NCI-H1092 (cell line): ENCODE measurements around the gene DIPK1B.

Experiments used
- DNase-seq: peaks from one replicate; lab custom pipeline; 2025; lab: John Stamatoyannopoulos, UW

DIPK1B gene

DNA sequence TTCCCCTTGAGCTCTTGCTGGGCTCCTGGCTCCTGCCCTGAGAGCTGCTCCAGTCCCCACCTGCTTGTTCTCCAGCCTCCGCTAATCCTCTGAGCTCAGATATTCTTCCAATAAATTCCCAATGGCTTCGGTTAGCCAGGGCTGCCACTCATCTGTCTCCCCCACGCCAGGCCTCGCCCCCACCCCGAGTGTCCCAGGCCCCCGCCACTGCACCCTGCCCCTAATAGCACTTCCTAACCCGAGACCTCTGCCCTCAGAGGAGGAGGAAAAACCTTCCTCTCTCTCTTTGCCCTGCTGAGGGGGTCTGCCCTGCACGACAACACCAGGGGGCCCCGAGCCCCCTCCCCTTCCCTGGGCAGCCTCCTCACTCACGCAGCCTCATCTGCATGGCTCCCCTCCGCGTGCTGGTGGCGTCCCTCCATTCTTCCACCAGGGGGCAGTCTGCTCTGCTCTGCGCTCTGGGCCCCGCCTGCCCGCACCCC, 57.4 kb downstream of the DIPK1B start:
- peak; percentile 18 for DNase-seq

DNA sequence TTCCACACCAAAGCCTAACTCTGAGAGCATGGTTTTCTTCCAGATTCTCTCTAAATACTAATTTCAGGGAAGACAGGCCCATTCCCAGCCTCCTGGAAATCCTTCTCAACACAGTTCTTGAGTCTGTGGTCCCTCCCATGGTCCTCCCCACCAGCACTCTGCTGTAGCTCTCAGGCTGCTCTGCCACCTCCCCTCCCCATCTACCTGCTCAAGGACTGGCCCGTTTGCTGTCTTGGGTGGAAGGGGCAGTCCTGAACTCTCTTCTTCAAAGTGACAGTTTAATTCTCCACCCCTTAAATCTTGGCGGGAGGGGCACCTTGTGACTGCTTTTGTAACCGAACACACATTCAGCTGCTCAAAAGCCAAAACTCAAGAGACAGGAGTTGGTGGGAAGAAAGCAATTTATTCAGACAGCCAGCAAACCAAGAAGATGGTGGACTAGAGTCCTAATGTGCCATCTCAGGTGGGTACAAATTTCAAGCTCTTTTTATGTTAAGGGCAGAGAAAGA, 59.6 kb downstream of the DIPK1B start:
- DNase-seq = no peak

DNA sequence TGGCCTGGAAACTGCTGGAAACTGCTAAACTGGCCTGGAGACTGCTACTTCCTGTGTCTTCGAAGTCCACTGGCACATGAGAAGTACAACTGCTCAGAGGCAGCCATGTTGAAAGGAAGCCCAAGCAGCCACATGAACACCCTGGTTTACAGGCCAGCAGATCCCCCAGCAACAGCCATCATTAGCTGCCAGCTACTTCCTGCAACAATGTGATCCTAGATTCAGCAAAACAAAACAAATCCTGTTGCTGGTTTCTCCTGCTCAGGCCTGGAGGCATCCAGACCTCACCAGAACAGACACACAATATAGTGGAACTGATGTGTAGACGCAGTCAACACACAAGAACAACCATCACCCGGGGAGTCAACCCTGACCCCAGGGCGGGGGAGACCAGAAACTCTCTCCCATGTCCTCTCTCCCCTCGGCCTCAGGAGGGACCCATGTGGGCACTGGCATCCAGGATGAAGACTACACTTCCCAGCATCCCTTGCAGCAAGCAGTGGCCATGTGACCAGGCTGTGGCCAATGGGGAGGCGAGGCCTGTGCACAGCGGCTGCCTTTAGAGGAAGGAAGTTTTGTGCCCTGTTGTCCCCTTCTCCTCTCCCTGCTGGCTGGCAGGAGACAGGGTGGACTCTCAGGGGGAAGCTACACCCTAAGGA, 61.1 kb downstream of the DIPK1B start:
- no peak for DNase-seq
